ENCODE measurements around the gene ATP6V1B1.

The ATP6V1B1 gene

GRCh38 chr2:70961648-70961994 lies 25.9 kb downstream of the ATP6V1B1 start:
- no peak overlapping the region for H3K4me3 ChIP-seq (ENCODE audit: low read depth, low read length)
- DNase-seq (ENCODE audit: low read depth, low spot score) = no peak
- TF ChIP-seq, protein P1, sequence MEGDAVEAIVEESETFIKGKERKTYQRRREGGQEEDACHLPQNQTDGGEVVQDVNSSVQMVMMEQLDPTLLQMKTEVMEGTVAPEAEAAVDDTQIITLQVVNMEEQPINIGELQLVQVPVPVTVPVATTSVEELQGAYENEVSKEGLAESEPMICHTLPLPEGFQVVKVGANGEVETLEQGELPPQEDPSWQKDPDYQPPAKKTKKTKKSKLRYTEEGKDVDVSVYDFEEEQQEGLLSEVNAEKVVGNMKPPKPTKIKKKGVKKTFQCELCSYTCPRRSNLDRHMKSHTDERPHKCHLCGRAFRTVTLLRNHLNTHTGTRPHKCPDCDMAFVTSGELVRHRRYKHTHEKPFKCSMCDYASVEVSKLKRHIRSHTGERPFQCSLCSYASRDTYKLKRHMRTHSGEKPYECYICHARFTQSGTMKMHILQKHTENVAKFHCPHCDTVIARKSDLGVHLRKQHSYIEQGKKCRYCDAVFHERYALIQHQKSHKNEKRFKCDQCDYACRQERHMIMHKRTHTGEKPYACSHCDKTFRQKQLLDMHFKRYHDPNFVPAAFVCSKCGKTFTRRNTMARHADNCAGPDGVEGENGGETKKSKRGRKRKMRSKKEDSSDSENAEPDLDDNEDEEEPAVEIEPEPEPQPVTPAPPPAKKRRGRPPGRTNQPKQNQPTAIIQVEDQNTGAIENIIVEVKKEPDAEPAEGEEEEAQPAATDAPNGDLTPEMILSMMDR (IDR thresholded peaks at IDR 0.05; ENCODE audit: low read depth, low read length) = no peak
- in situ Hi-C loops (cut with HindIII; ENCODE audit: low sequenced_read_pairs) = no loop called here

GRCh38 chr2:70962211-70962884 lies 26.6 kb downstream of the ATP6V1B1 start:
- no peak overlapping the region for H3K4me3 ChIP-seq (ENCODE audit: low read depth, low read length)
- DNase-seq (ENCODE audit: low read depth, low spot score) = no peak
- TF ChIP-seq, protein P1 (IDR thresholded peaks at IDR 0.05; ENCODE audit: low read depth, low read length) = no peak
- in situ Hi-C loops (cut with HindIII; ENCODE audit: low sequenced_read_pairs) = no loop called here

DNA sequence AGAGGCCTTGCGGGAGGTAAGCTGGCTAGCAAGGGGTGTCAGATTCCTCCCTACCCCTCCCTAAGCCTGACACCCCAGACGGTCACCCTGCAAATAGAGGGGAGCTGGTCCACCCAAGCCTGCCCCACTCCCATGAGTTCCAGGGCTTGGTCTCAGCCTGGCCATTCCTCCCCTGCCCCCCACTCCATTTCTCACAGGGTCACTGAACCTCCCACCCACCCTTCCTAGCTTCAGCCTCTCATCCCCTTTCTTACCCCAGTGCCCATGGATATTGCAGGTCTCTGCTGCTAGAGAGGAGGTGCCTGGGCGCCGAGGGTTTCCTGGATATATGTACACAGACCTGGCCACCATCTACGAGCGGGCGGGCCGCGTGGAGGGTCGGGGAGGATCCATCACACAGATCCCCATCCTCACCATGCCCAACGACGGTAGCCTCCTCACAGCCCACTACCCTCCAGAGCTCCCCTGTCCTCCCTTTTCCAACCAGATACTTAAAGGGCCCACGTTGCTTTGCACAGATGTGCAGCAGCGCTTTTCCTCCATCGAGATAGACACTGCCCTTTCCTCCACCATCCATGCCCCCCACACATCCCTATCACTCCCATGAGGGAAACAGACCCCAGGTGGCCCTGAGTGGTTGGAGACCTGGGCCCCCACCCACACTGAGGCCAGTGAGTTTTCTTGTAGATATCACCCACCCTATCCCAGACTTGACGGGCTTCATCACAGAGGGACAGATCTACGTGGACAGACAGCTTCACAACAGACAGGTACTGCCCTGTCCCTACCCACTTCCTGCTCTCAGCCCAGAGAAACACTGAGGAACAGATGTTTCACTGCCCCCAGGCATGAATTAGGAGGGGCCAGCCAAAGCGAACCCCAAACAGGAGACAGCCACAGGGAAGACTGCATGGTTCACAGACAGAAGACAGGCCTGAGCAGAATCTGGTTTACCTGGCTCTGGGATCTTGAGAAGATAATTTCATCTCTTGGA lies 27.5 kb downstream of the ATP6V1B1 start:
- in situ Hi-C loops (cut with HindIII; ENCODE audit: low sequenced_read_pairs) = no loop called here
- TF ChIP-seq, protein P1 (IDR thresholded peaks at IDR 0.05; ENCODE audit: low read depth, low read length) = no peak
- no peak overlapping the region for H3K4me3 ChIP-seq (ENCODE audit: low read depth, low read length)
- no peak for DNase-seq (ENCODE audit: low read depth, low spot score)

DNA sequence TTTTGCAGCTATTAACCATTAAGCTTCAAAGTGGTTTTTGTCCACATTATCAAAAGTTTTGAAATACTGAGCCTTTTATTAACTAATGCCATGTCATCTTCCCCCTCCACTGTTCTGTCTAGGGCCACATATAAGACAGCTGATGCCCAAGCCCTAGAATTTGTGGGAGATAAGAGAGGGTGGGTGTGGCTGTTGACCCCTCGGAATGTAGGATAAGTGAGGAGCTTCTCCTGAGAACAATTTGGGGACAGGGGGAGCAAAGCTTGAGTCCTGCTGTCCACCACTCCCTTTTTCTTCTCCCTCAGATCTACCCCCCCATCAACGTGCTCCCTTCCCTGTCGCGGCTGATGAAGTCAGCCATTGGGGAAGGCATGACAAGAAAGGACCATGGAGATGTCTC lies 28.4 kb downstream of the ATP6V1B1 start:
- TF ChIP-seq, protein P1 (IDR thresholded peaks at IDR 0.05; ENCODE audit: low read depth, low read length) = no peak
- no peak for DNase-seq (ENCODE audit: low read depth, low spot score)
- in situ Hi-C loops (cut with HindIII; ENCODE audit: low sequenced_read_pairs) = no loop called here
- no peak overlapping the region for H3K4me3 ChIP-seq (ENCODE audit: low read depth, low read length)

DNA sequence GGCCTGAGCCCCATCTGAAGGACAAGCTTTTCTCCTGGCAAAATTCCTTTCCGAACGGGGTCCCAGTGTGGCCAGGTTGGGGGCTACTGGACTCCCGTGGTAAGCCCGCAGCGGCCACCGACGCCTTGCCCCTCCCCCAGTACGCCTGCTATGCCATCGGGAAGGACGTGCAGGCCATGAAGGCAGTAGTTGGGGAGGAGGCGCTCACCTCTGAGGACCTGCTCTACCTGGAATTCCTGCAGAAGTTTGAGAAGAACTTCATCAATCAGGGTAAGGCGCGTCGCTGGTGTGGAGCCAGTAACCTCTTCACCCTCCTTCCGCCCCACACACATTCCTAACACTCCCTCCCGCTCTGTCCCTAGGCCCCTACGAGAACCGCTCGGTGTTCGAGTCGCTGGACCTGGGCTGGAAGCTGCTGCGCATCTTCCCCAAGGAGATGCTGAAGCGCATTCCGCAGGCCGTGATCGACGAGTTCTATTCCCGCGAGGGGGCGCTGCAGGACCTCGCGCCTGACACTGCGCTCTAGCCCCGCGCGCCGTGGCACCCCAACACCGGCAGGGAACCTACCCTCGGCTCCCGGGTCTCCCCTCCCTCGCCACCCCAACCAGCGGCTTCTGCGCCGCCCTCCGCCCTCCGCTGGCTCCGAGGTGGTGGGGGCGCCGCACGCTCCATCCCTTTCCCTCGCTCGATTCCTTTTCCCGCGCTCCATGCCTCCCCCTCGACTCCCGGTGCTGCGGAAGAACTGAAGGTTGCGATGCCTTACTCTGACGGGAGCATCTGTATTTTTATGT lies 29.1 kb downstream of the ATP6V1B1 start:
- in situ Hi-C loops (cut with HindIII; ENCODE audit: low sequenced_read_pairs) = no loop called here
- peak; percentile 60 for DNase-seq (ENCODE audit: low read depth, low spot score)
- H3K4me3 ChIP-seq (ENCODE audit: low read depth, low read length) = peak overlapping the region; percentile 34
- TF ChIP-seq, protein P1 (IDR thresholded peaks at IDR 0.05; ENCODE audit: low read depth, low read length) = peak; percentile 79

DNA sequence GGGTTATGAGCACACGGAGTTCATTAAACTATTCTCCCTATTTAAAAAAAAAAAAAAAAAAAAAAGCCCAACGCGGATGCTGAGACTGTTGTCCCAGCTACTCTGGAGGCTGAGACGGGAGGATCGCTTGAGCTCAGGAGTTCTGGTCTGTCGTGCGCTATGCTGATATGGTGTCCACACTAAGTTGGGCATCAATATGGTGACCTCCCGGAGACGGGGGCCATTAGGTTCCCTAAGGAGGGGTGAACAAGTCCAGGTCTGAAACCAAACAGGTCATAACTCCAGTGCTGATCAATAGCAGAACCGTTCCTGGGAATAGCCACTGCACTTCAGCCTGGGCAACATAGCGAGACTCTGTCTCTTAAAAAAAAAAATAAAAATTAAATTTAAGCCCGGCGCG lies 29.8 kb downstream of the ATP6V1B1 start:
- TF ChIP-seq, protein P1 (IDR thresholded peaks at IDR 0.05; ENCODE audit: low read depth, low read length) = no peak
- DNase-seq (ENCODE audit: low read depth, low spot score) = no peak
- peak overlapping the region; percentile 34 for H3K4me3 ChIP-seq (ENCODE audit: low read depth, low read length)
- in situ Hi-C loops (cut with HindIII; ENCODE audit: low sequenced_read_pairs) = no loop called here

Measured in astrocyte of the spinal cord (primary cell).